ENCODE results near the gene SLC10A7. TPM values are rescaled to one million over a fixed set of nuclear protein-coding genes. Genes with fewer than 3 reads are reported as not detected.

The SLC10A7 gene
- total RNA-seq, 1 donor from 2014 or later, result 23.5 TPM

- H3K27ac ChIP-seq, result no peak overlapping the region
- H3K9me3 ChIP-seq, result no peaks in the 10 kb centered on the region
- intact Hi-C loops (cut with DNase I), result no loop called here
- no peak for ATAC-seq
- H3K4me1 ChIP-seq, result no peaks in the 10 kb centered on the region
- no peaks in the 10 kb centered on the region for H3K27me3 ChIP-seq (ENCODE audit: low read depth)
- DNase-seq, result no peak
- H3K36me3 ChIP-seq, result no peaks in the 10 kb centered on the region
- TF ChIP-seq CTCF (IDR thresholded peaks at IDR 0.05), result no peak
- no peak overlapping the region for H3K4me3 ChIP-seq
These were observed 229.2 kb downstream of the SLC10A7 start for GRCh38 chr4:146292508-146292907.

GRCh38 chr4:146291313-146291712, 230.4 kb downstream of the SLC10A7 start:
- Histone ChIP-seq H3K27ac (no peak overlapping the region), H3K9me3 (no peaks in the 10 kb centered on the region), H3K27me3 (ENCODE audit: low read depth) (no peaks in the 10 kb centered on the region), H3K36me3 (no peaks in the 10 kb centered on the region), H3K4me3 (no peak overlapping the region), H3K4me1 (no peaks in the 10 kb centered on the region)
- no peak for ATAC-seq
- no peak for TF ChIP-seq CTCF (IDR thresholded peaks at IDR 0.05)
- DNase-seq, result no peak
- intact Hi-C loops (cut with DNase I), result no loop called here

- H3K27ac ChIP-seq, result no peak overlapping the region
- no peaks in the 10 kb centered on the region for H3K9me3 ChIP-seq
- no peak for TF ChIP-seq CTCF (IDR thresholded peaks at IDR 0.05)
- no peak overlapping the region for H3K4me3 ChIP-seq
- DNase-seq (no peak), ATAC-seq (peak in 1 of 2 donors; percentile 55)
- peaks cover 11% of the 10 kb centered on the region for H3K4me1 ChIP-seq
- no peaks in the 10 kb centered on the region for H3K27me3 ChIP-seq (ENCODE audit: low read depth)
- intact Hi-C loops (cut with DNase I), result no loop called here
- H3K36me3 ChIP-seq, result no peaks in the 10 kb centered on the region
These were observed 233.5 kb downstream of the SLC10A7 start for GRCh38 chr4:146288193-146288592.

- intact Hi-C loops (cut with DNase I), result no loop called here
- peaks cover 11% of the 10 kb centered on the region for H3K4me1 ChIP-seq
- TF ChIP-seq CTCF (IDR thresholded peaks at IDR 0.05), result no peak
- H3K4me3 ChIP-seq, result no peak overlapping the region
- H3K27ac ChIP-seq, result no peak overlapping the region
- ATAC-seq (peak; percentile 26 to 35), DNase-seq (no peak)
- no peaks in the 10 kb centered on the region for H3K36me3 ChIP-seq
- H3K27me3 ChIP-seq (ENCODE audit: low read depth), result no peaks in the 10 kb centered on the region
- H3K9me3 ChIP-seq, result no peaks in the 10 kb centered on the region
These were observed 236.7 kb downstream of the SLC10A7 start for GRCh38 chr4:146285037-146285436.

GRCh38 chr4:146283758-146284651, 237.7 kb downstream of the SLC10A7 start:
- Histone ChIP-seq H3K27ac (no peak overlapping the region), H3K4me1 (peaks cover 18% of the 10 kb centered on the region), H3K9me3 (no peaks in the 10 kb centered on the region), H3K4me3 (no peak overlapping the region), H3K36me3 (no peaks in the 10 kb centered on the region), H3K27me3 (ENCODE audit: low read depth) (no peaks in the 10 kb centered on the region)
- no peak for ATAC-seq
- no peak for TF ChIP-seq CTCF (IDR thresholded peaks at IDR 0.05)
- no peak for DNase-seq
- intact Hi-C loops (cut with DNase I), result no loop called here
